ENCODE data around the gene SLC39A9. TPM values are rescaled to one million over a fixed set of nuclear protein-coding genes. Genes with fewer than 3 reads are reported as not detected.

Gene SLC39A9
- total and polyA plus RNA-seq, 2 experiments from 2014 or later = 33.4 to 109 TPM

DNA sequence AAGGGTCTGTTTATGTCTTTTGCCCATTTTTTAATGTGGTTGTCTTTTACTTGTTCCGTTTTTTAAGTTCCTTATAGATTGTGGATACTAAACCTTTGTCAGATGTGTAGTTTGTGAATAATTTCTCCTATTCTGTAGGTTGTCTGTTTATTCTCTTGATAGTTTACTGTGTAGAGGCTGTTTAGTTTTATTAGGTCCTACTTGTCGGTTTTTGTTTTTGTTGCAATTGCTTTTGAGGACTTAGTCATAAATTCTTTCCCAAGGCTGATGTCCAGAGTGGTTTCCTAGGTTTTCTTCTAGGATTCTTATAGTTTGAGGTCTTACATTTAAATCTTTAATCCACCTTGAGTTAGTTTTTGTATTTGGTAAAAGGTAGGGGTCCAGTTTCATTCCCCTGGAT is 33.9 kb downstream of the SLC39A9 start:
- no peak overlapping the region for H3K27ac ChIP-seq
- H3K9me2 ChIP-seq (replicated peaks; ENCODE audit: insufficient read depth) = no peaks in the 10 kb centered on the region
- H4K20me1 ChIP-seq (ENCODE audit: insufficient read depth, poor library complexity, severe bottlenecking) = peaks cover 14% of the 10 kb centered on the region
- no peak for DNase-seq (ENCODE audit: low spot score)
- no peaks in the 10 kb centered on the region for H3K9me3 ChIP-seq (ENCODE audit: low read depth)
- WGBS (ENCODE audit: low lambda C conversion rate, missing lambda C conversion rate) = 94% methylated on average over 2 of the region's 2 CpGs
- H3K79me2 ChIP-seq = peaks cover 74% of the 10 kb centered on the region
- no peak overlapping the region for H3K4me2 ChIP-seq
- H3K4me3 ChIP-seq = no peak overlapping the region
- no peaks in the 10 kb centered on the region for H3K36me3 ChIP-seq (replicated peaks; ENCODE audit: insufficient read depth, low read depth)
- H3K27me3 ChIP-seq = no peaks in the 10 kb centered on the region
- no peak overlapping the region for H2AFZ ChIP-seq
- H3K4me1 ChIP-seq (ENCODE audit: insufficient read depth) = no peaks in the 10 kb centered on the region
- TF ChIP-seq, protein P1, sequence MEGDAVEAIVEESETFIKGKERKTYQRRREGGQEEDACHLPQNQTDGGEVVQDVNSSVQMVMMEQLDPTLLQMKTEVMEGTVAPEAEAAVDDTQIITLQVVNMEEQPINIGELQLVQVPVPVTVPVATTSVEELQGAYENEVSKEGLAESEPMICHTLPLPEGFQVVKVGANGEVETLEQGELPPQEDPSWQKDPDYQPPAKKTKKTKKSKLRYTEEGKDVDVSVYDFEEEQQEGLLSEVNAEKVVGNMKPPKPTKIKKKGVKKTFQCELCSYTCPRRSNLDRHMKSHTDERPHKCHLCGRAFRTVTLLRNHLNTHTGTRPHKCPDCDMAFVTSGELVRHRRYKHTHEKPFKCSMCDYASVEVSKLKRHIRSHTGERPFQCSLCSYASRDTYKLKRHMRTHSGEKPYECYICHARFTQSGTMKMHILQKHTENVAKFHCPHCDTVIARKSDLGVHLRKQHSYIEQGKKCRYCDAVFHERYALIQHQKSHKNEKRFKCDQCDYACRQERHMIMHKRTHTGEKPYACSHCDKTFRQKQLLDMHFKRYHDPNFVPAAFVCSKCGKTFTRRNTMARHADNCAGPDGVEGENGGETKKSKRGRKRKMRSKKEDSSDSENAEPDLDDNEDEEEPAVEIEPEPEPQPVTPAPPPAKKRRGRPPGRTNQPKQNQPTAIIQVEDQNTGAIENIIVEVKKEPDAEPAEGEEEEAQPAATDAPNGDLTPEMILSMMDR (IDR thresholded peaks at IDR 0.05; ENCODE audit: poor library complexity) = no peak
- TF ChIP-seq EZH2 (IDR thresholded peaks at IDR 0.05; ENCODE audit: borderline replicate concordance) = no peak
- no peak for TF ChIP-seq EZH2phosphoT487 (IDR thresholded peaks at IDR 0.05; ENCODE audit: low read depth, severe bottlenecking, unreplicated experiment)

- no peaks in the 10 kb centered on the region for H3K4me1 ChIP-seq (ENCODE audit: insufficient read depth)
- no peak overlapping the region for H2AFZ ChIP-seq
- no peak for DNase-seq (ENCODE audit: low spot score)
- H3K9me3 ChIP-seq (ENCODE audit: low read depth) = no peaks in the 10 kb centered on the region
- H3K4me2 ChIP-seq = no peak overlapping the region
- H3K27me3 ChIP-seq = no peaks in the 10 kb centered on the region
- no peaks in the 10 kb centered on the region for H3K9me2 ChIP-seq (replicated peaks; ENCODE audit: insufficient read depth)
- peaks cover 49% of the 10 kb centered on the region for H3K79me2 ChIP-seq
- no peak for TF ChIP-seq EZH2phosphoT487 (IDR thresholded peaks at IDR 0.05; ENCODE audit: low read depth, severe bottlenecking, unreplicated experiment)
- no peak for TF ChIP-seq EZH2 (IDR thresholded peaks at IDR 0.05; ENCODE audit: borderline replicate concordance)
- TF ChIP-seq, protein P1 (IDR thresholded peaks at IDR 0.05; ENCODE audit: poor library complexity) = no peak
- no peak overlapping the region for H3K27ac ChIP-seq
- 93% methylated on average over 12 of the region's 12 CpGs for WGBS (ENCODE audit: low lambda C conversion rate, missing lambda C conversion rate)
- peaks cover 4% of the 10 kb centered on the region for H4K20me1 ChIP-seq (ENCODE audit: insufficient read depth, poor library complexity, severe bottlenecking)
- H3K36me3 ChIP-seq (replicated peaks; ENCODE audit: insufficient read depth, low read depth) = no peaks in the 10 kb centered on the region
- H3K4me3 ChIP-seq = no peak overlapping the region
Observed at GRCh38 chr14:69439521-69440270, 41.2 kb downstream of the SLC39A9 start.

DNA sequence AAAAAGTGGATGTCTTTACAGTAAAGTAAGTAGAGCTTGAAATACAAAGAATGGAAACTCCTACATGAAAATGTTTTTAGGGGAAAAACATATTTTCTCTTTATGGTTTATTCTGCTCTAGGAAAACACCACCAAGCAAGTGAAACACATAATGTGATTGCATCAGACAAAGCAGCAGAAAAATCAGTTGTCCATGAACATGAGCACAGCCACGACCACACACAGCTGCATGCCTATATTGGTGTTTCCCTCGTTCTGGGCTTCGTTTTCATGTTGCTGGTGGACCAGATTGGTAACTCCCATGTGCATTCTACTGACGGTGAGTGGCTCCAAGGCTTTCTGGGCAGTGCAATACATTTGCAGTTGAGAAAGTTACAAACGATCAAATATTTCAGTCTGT is 43.5 kb downstream of the SLC39A9 start:
- WGBS (ENCODE audit: low lambda C conversion rate, missing lambda C conversion rate) = 88% methylated on average over 5 of the region's 5 CpGs
- Histone ChIP-seq H3K4me1 (ENCODE audit: insufficient read depth) (no peaks in the 10 kb centered on the region), H4K20me1 (ENCODE audit: insufficient read depth, poor library complexity, severe bottlenecking) (no peaks in the 10 kb centered on the region)

More for the DNA sequence above, 43.5 kb downstream of the SLC39A9 start:
- Histone ChIP-seq H3K79me2 (peaks cover 28% of the 10 kb centered on the region), H3K27me3 (no peaks in the 10 kb centered on the region), H2AFZ (no peak overlapping the region), H3K9me2 (replicated peaks; ENCODE audit: insufficient read depth) (no peaks in the 10 kb centered on the region), H3K9me3 (ENCODE audit: low read depth) (no peaks in the 10 kb centered on the region), H3K4me2 (no peak overlapping the region), H3K36me3 (replicated peaks; ENCODE audit: insufficient read depth, low read depth) (no peaks in the 10 kb centered on the region), H3K4me3 (no peak overlapping the region), H3K27ac (no peak overlapping the region)
- no peak for DNase-seq (ENCODE audit: low spot score)
- TF ChIP-seq EZH2 (IDR thresholded peaks at IDR 0.05; ENCODE audit: borderline replicate concordance) = no peak
- TF ChIP-seq, protein P1 (IDR thresholded peaks at IDR 0.05; ENCODE audit: poor library complexity) = no peak
- no peak for TF ChIP-seq EZH2phosphoT487 (IDR thresholded peaks at IDR 0.05; ENCODE audit: low read depth, severe bottlenecking, unreplicated experiment)

All from hepatocyte (in vitro differentiated cells).